H1 (cell line): Measurements from ENCODE around the gene MRPS5. TPM values are rescaled to one million over a fixed set of nuclear protein-coding genes. Genes with fewer than 3 reads are reported as not detected.

Experiments used
- CTCF ChIA-PET: fragments of 300-600 bp; sonication (Branson Sonifier 250); formaldehyde crosslinking; loops from one replicate; lab custom pipeline; 2021; ENCODE audit not compliant: partially characterized antibody; lab: Charles Lee
- POLR2A ChIA-PET: fragments of 300-600 bp; sonication (Branson Sonifier 250); formaldehyde crosslinking; loops from one replicate; lab custom pipeline; 2021; ENCODE audit warnings: inconsistent platforms; ENCODE audit not compliant: partially characterized antibody; lab: Charles Lee
- DNase-seq, 2 experiments: peaks; one replicate each; pipeline versions ENCODE4 v3.0.0 to v3.0.0-alpha.2; 2010 to 2022; ENCODE audit warnings: low spot score in 2 of 2, low read depth in 1 of 2, mixed read lengths in 1 of 2
- FAIRE-seq: peaks from 2 replicates; lab custom pipeline; 2011; peaks lifted over from hg19 to GRCh38; lab: Jason Lieb, UNC
- H2AFZ ChIP-seq: 2 replicates; pipeline ENCODE4 v1.8.1; 2012; ENCODE audit warnings: low read length, inconsistent platforms
- H2AK5ac ChIP-seq: 2 replicates; pipeline ENCODE4 v1.6.1; 2013; ENCODE audit warnings: low read depth, low read length
- H2BK120ac ChIP-seq: replicated peaks from 2 replicates; pipeline ENCODE3; 2013; ENCODE audit warnings: low read depth, low read length, inconsistent platforms
- H2BK12ac ChIP-seq: 2 replicates; pipeline ENCODE4 v1.6.1; 2013; ENCODE audit warnings: low read depth, low read length
- H2BK15ac ChIP-seq: 2 replicates; pipeline ENCODE4 v1.6.1; 2013; ENCODE audit warnings: low read length
- H2BK20ac ChIP-seq: 2 replicates; pipeline ENCODE4 v1.6.1; 2013; ENCODE audit warnings: low read length
- H2BK5ac ChIP-seq: 2 replicates; pipeline ENCODE4 v1.6.1; 2013; ENCODE audit warnings: low read depth, low read length
- H3K14ac ChIP-seq: 2 replicates; pipeline ENCODE4 v1.6.1; 2013; ENCODE audit warnings: inconsistent platforms; ENCODE audit not compliant: insufficient read length
- H3K18ac ChIP-seq: 2 replicates; pipeline ENCODE4 v1.6.1; 2013; ENCODE audit warnings: low read length; ENCODE audit errors: extremely low read depth
- H3K23ac ChIP-seq: 2 replicates; pipeline ENCODE4 v1.6.1; 2013; ENCODE audit warnings: inconsistent platforms; ENCODE audit not compliant: insufficient read length
- H3K23me2 ChIP-seq: 2 replicates; pipeline ENCODE4 v1.6.1; 2013; ENCODE audit warnings: low read depth, low read length
- H3K27ac ChIP-seq: 2 replicates; pipeline ENCODE4 v1.6.1; 2011; ENCODE audit warnings: low read depth, low read length, inconsistent platforms
- H3K27me3 ChIP-seq, 4 experiments: replicated peaks in 1 of 4; 1 replicate in 1 of 4; 2 replicates in 3 of 4; pipeline versions ENCODE4 v1.6.1 to v1.8.1; 2011 to 2013; ENCODE audit warnings: low read length in 3 of 4, mild to moderate bottlenecking in 3 of 4, inconsistent platforms in 2 of 4, mixed read lengths in 2 of 4, moderate library complexity in 1 of 4; ENCODE audit not compliant: control insufficient read depth in 3 of 4, insufficient read depth in 3 of 4; ENCODE audit errors: extremely low read depth in 1 of 4
- H3K36me3 ChIP-seq, 4 experiments: 2 replicates each; pipeline versions ENCODE4 v1.6.1 to v1.8.1; 2011 to 2013; ENCODE audit warnings: mild to moderate bottlenecking in 4 of 4, low read length in 3 of 4, moderate library complexity in 2 of 4, control low read depth in 1 of 4, inconsistent platforms in 1 of 4; ENCODE audit not compliant: insufficient read depth in 4 of 4, control insufficient read depth in 2 of 4
- H3K4ac ChIP-seq: replicated peaks from 2 replicates; pipeline ENCODE3; 2013; ENCODE audit warnings: low read length, low read depth, mixed read lengths, inconsistent platforms; ENCODE audit not compliant: insufficient read length
- H3K4me1 ChIP-seq, 4 experiments: replicated peaks in 1 of 4; 1 replicate in 1 of 4; 2 replicates in 3 of 4; pipeline versions ENCODE4 v1.6.1 to v1.8.1; 2011 to 2013; ENCODE audit warnings: low read length in 3 of 4, inconsistent platforms in 2 of 4, mixed read lengths in 1 of 4; ENCODE audit not compliant: insufficient read depth in 4 of 4, control insufficient read depth in 3 of 4
- H3K4me2 ChIP-seq, 2 experiments: 2 replicates each; pipeline versions ENCODE4 v1.6.1 to v1.8.1; 2011 to 2013; ENCODE audit warnings: low read depth in 2 of 2, low read length in 2 of 2, control low read depth in 1 of 2, inconsistent platforms in 1 of 2, mild to moderate bottlenecking in 1 of 2; ENCODE audit not compliant: insufficient read depth in 1 of 2
- H3K4me3 ChIP-seq, 4 experiments: fragments of 200-600, 300-600 bp in 1 of 4; sonication (generic), shearing (Covaris generic), sonication (Bioruptor Twin) in 1 of 4; 2 replicates each; pipeline versions ENCODE4 v1.5.1 to v1.8.1; 2011 to 2016; ENCODE audit warnings: low read length in 4 of 4, low read depth in 3 of 4, control low read depth in 2 of 4, inconsistent platforms in 2 of 4, mild to moderate bottlenecking in 2 of 4, mixed read lengths in 1 of 4, moderate library complexity in 1 of 4; ENCODE audit not compliant: insufficient read depth in 2 of 4; ENCODE audit errors: extremely low read depth in 1 of 4
- H3K56ac ChIP-seq: replicated peaks from 2 replicates; pipeline ENCODE3; 2013; ENCODE audit warnings: low read depth, mild to moderate bottlenecking, mixed read lengths, low read length, inconsistent platforms; ENCODE audit not compliant: insufficient read length
- H3K79me1 ChIP-seq: 2 replicates; pipeline ENCODE4 v1.6.1; 2013; ENCODE audit warnings: low read depth, low read length, control low read depth
- H3K79me2 ChIP-seq, 2 experiments: 2 replicates each; pipeline versions ENCODE4 v1.6.1 to v1.8.1; 2012 to 2013; ENCODE audit warnings: low read length in 2 of 2, mild to moderate bottlenecking in 2 of 2, inconsistent platforms in 1 of 2; ENCODE audit not compliant: insufficient read depth in 2 of 2, control insufficient read depth in 1 of 2
- H3K9ac ChIP-seq, 4 experiments: replicated peaks in 1 of 4; 1 replicate in 1 of 4; 2 replicates in 3 of 4; pipeline versions ENCODE4 v1.6.1 to v1.8.1; 2011 to 2013; ENCODE audit warnings: low read depth in 3 of 4, low read length in 3 of 4, control low read depth in 2 of 4, mild to moderate bottlenecking in 2 of 4, moderate library complexity in 2 of 4, inconsistent platforms in 1 of 4; ENCODE audit errors: extremely low read depth in 1 of 4
- H3K9me3 ChIP-seq, 2 experiments: 2 replicates each; pipeline versions ENCODE4 v1.6.1 to v1.8.1; 2012 to 2013; ENCODE audit warnings: mild to moderate bottlenecking in 2 of 2, moderate library complexity in 2 of 2, control low read depth in 1 of 2, inconsistent platforms in 1 of 2, low read depth in 1 of 2, low read length in 1 of 2, mixed read lengths in 1 of 2; ENCODE audit not compliant: insufficient read depth in 2 of 2
- H4K20me1 ChIP-seq, 2 experiments: replicated peaks in 1 of 2; 2 replicates each; pipeline versions ENCODE3 to v1.8.1; 2011 to 2013; ENCODE audit warnings: inconsistent platforms in 2 of 2, low read length in 2 of 2, mild to moderate bottlenecking in 1 of 2; ENCODE audit not compliant: insufficient read depth in 2 of 2, control insufficient read depth in 1 of 2
- H4K5ac ChIP-seq: 2 replicates; pipeline ENCODE4 v1.6.1; 2013; ENCODE audit warnings: low read length, low read depth, mixed read lengths, inconsistent platforms; ENCODE audit not compliant: insufficient read length
- H4K8ac ChIP-seq: 2 replicates; pipeline ENCODE4 v1.8.0; 2013; ENCODE audit warnings: mild to moderate bottlenecking, moderate library complexity, low read length, inconsistent platforms; ENCODE audit not compliant: insufficient read depth; ENCODE audit errors: extremely low read depth
- H4K91ac ChIP-seq: replicated peaks from 2 replicates; pipeline ENCODE3; 2013; ENCODE audit warnings: low read length, mixed read lengths, inconsistent platforms; ENCODE audit not compliant: insufficient read length
- BRCA1 ChIP-seq: IDR thresholded peaks from 2 replicates; pipeline ENCODE4 v1.6.1; 2012; ENCODE audit warnings: low read depth, low read length, improper control_type of control experiment
- CBX5 ChIP-seq: fragments of 300-800, 300-1000 bp; sonication (generic); IDR thresholded peaks from 2 replicates; pipeline ENCODE4 v1.7.1; 2016; ENCODE audit warnings: antibody characterized with exemption, low read length, low read depth
- CHD1 ChIP-seq: IDR thresholded peaks from 2 replicates; pipeline ENCODE4 v1.6.1; 2012; ENCODE audit warnings: low read depth, low read length, improper control_type of control experiment
- EZH2 ChIP-seq: fragments of 200-600 bp; sonication (generic); IDR thresholded peaks from 2 replicates; pipeline ENCODE4 v1.7.1; 2012; ENCODE audit warnings: low read depth, mild to moderate bottlenecking, moderate library complexity, low read length, inconsistent platforms; ENCODE audit not compliant: severe bottlenecking
- GABPA ChIP-seq: IDR thresholded peaks from 2 replicates; pipeline ENCODE4 v1.6.1; 2011; ENCODE audit warnings: mild to moderate bottlenecking, low read length, moderate library complexity, borderline replicate concordance; ENCODE audit not compliant: insufficient read depth
- KDM1A ChIP-seq: fragments of 200-600, 300-600 bp; sonication (generic); IDR thresholded peaks from 2 replicates; pipeline ENCODE4 v1.7.1; 2016; ENCODE audit warnings: mild to moderate bottlenecking, low read length, borderline replicate concordance
- MAFK ChIP-seq: IDR thresholded peaks from 2 replicates; pipeline ENCODE4 v1.6.1; 2012; ENCODE audit warnings: low read depth, mild to moderate bottlenecking, improper control_type of control experiment, low read length
- RBBP5 ChIP-seq: IDR thresholded peaks from 2 replicates; pipeline ENCODE4 v1.7.1; 2012; ENCODE audit warnings: low read depth, mild to moderate bottlenecking, inconsistent platforms, low read length, moderate library complexity, borderline replicate concordance
- SIN3A ChIP-seq, 2 experiments: IDR thresholded peaks in 1 of 2; conservative IDR thresholded peaks in 1 of 2; 2 replicates each; pipeline ENCODE4 v1.6.1; 2011 to 2012; ENCODE audit warnings: low read length in 2 of 2, improper control_type of control experiment in 1 of 2, low read depth in 1 of 2, mild to moderate bottlenecking in 1 of 2
- SIRT6 ChIP-seq: IDR thresholded peaks from one replicate; pipeline ENCODE4 v1.7.1; 2012; ENCODE audit warnings: low read length, inconsistent platforms
- SIX5 ChIP-seq: IDR thresholded peaks from 2 replicates; pipeline ENCODE4 v1.6.1; 2011; ENCODE audit warnings: mild to moderate bottlenecking, low read depth, low read length
- SP4 ChIP-seq: IDR thresholded peaks from 2 replicates; pipeline ENCODE4 v1.6.1; 2012; ENCODE audit warnings: low read length, inconsistent platforms
- TEAD4 ChIP-seq: IDR thresholded peaks from 2 replicates; pipeline ENCODE4 v1.6.1; 2012; ENCODE audit warnings: low read depth, low read length, inconsistent platforms, mixed read lengths
- WGBS, 2 experiments: shearing (Covaris generic) in 1 of 2; methylation state at CpG; one replicate each; pipeline versions ENCODE4 v1.1.6 to v1.1.7; 2013 to 2015; ENCODE audit warnings: low lambda C conversion rate in 2 of 2, mixed read lengths in 2 of 2, inconsistent platforms in 1 of 2, low coverage in 1 of 2, missing lambda C conversion rate in 1 of 2; ENCODE audit not compliant: insufficient replicate concordance in 2 of 2, insufficient coverage in 1 of 2, insufficient read length in 1 of 2; ENCODE audit errors: extremely low coverage in 1 of 2, missing lambda C conversion rate in 1 of 2; 5-methylcytosine and 5-hydroxymethylcytosine counted together
- polyA plus RNA-seq, 7 experiments: library from polyadenylated mRNA; depleted of rRNA in 3 of 7; stranded (reverse) in 5 of 7; unstranded in 2 of 7; fragments of >200 nt in 5 of 7; fragments of 200-250 nt in 2 of 7; gene quantifications; 1 replicate in 5 of 7; 2 replicates in 1 of 7; 4 replicates in 1 of 7; pipeline versions ENCODE4 v1.2.1 to v1.2.3, GENCODE V29; 2011 to 2013; ENCODE audit warnings: missing spikeins in 2 of 7, mixed read lengths in 2 of 7
- total RNA-seq: library from RNA; stranded (reverse); fragmentation: NEBNext Ultra II Directional; extraction: Animal tissue kit (Norgen Biotek cat#: 25700); gene quantifications from 2 replicates; pipeline ENCODE4 v1.2.1, GENCODE V29; 2021
- TF ChIP-seq, protein P1 (sequence below): IDR thresholded peaks from 2 replicates; pipeline ENCODE4 v1.6.1; 2012; ENCODE audit warnings: low read length, inconsistent platforms

MRPS5 gene
- total and polyA plus RNA-seq, 2 of the 8 experiments (the other 6 are each of a cell fraction or from before 2014, with no cell fraction given) = 36.7 to 53.0 TPM

DNA sequence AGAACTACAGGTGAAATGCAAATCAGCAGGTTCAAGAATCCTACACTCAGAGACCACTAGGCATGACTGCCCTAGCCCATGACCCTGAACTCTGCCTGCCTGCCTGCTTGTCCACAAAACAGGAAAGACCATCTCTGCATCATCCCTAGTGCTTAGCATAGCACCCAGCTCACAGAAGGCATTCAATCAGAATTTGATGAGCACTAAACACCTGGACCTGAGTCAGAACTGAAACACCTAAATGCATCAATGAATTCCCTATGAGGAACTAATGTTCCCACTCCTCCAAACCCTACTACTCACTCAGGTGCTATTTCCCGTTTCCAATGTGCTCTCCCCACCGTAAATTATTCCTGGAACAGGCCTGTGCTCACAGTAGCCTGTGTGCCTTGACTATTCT is 21.7 kb downstream of the MRPS5 start:
- Histone ChIP-seq H4K20me1 (no peaks in the 10 kb centered on the region), H3K18ac (no peak overlapping the region), H3K4me1 (no peaks in the 10 kb centered on the region), H2BK12ac (no peak overlapping the region), H3K79me2 (no peaks in the 10 kb centered on the region), H2BK20ac (no peak overlapping the region), H4K91ac (no peak overlapping the region), H3K4ac (no peak overlapping the region), H2BK15ac (no peak overlapping the region), H3K9ac (no peak overlapping the region), H3K23ac (no peak overlapping the region), H2BK5ac (no peak overlapping the region), H3K27ac (no peak overlapping the region), H2AK5ac (no peak overlapping the region), H4K8ac (no peak overlapping the region), H2AFZ (no peak overlapping the region), H3K79me1 (no peaks in the 10 kb centered on the region), H3K27me3 (no peaks in the 10 kb centered on the region), H3K4me2 (no peak overlapping the region), H3K9me3 (no peaks in the 10 kb centered on the region), H3K14ac (no peak overlapping the region), H4K5ac (no peak overlapping the region), H3K56ac (no peak overlapping the region), H3K23me2 (no peaks in the 10 kb centered on the region), H2BK120ac (no peak overlapping the region), H3K4me3 (no peak overlapping the region), H3K36me3 (peaks cover 11 to 30% (median 23%) of the 10 kb centered on the region in 4 experiments)
- TF ChIP-seq SIX5 = no peak
- TF ChIP-seq SP4 = no peak
- TF ChIP-seq CBX5 = no peak
- no peak for TF ChIP-seq GABPA
- TF ChIP-seq EZH2 = no peak
- TF ChIP-seq RBBP5 = no peak
- no peak for TF ChIP-seq SIRT6
- TF ChIP-seq, protein P1, sequence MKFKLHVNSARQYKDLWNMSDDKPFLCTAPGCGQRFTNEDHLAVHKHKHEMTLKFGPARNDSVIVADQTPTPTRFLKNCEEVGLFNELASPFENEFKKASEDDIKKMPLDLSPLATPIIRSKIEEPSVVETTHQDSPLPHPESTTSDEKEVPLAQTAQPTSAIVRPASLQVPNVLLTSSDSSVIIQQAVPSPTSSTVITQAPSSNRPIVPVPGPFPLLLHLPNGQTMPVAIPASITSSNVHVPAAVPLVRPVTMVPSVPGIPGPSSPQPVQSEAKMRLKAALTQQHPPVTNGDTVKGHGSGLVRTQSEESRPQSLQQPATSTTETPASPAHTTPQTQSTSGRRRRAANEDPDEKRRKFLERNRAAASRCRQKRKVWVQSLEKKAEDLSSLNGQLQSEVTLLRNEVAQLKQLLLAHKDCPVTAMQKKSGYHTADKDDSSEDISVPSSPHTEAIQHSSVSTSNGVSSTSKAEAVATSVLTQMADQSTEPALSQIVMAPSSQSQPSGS = no peak
- no peak for TF ChIP-seq BRCA1
- no peak for TF ChIP-seq MAFK
- TF ChIP-seq SIN3A (conservative IDR thresholded peaks at IDR 0.05 in 1 of 2, IDR thresholded peaks at IDR 0.05 in 1 of 2; ENCODE audit: low read depth in 1 of 2, low read length in 2 of 2) = no peak
- no peak for TF ChIP-seq KDM1A
- no peak for TF ChIP-seq CHD1
- TF ChIP-seq TEAD4 = no peak
- no peak for FAIRE-seq
- DNase-seq = no peak
- ChIA-PET POLR2A (no interaction called here), CTCF (no interaction called here)
- 97% methylated on average over 2 of the region's 2 CpGs; no CpG with 5 or more reads in 1 of the 2 experiments for WGBS, 2 experiments
